ENCODE results near the gene PGM3. TPM values are rescaled to one million over a fixed set of nuclear protein-coding genes. Genes with fewer than 3 reads are reported as not detected.

PGM3 gene
- polyA plus RNA-seq, 3 donors: 4.0 to 4.8 (median 4.6) TPM

DNA sequence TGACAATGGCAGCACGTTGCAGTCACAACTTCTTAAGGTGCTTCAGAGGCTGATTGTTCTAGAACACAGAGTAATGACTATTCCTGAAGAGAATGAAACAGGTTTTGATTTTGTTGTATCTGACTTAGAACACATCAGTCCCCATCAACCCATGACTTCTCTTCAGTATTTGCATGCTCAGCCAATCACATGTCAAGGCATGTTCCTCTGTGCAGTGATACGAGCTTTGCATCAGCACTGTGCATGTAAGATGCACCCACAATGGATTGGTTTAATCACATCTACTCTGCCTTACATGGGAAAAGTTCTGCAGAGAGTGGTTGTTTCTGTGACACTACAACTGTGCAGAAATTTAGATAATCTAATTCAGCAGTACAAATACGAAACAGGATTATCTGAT lies 54.3 kb downstream of the PGM3 start:
- DNase-seq: no peak
- intact Hi-C loops (cut with micrococcal nuclease): no loop called here
- Mint-ChIP-seq H3K27me3 (ENCODE audit: low read depth in 3 of 3) (no peaks in the 10 kb centered on the region), H3K4me1 (no peaks in the 10 kb centered on the region), H3K4me3 (no peak overlapping the region), H3K27ac (no peak overlapping the region), H3K36me3 (peaks cover 55 to 58% of the 10 kb centered on the region in 2 donors), H3K9me3 (no peaks in the 10 kb centered on the region)
- Histone ChIP-seq H3K9ac (ENCODE audit: insufficient read depth, low read length, poor library complexity, severe bottlenecking) (no peak overlapping the region), H3K27me3 (ENCODE audit: control insufficient read depth in 2 of 2, insufficient read depth in 2 of 2, low read length in 2 of 2) (no peaks in the 10 kb centered on the region), H3K36me3 (replicated peaks in 1 of 2; ENCODE audit: control insufficient read depth in 1 of 2, insufficient read depth in 2 of 2, low read length in 2 of 2) (peaks cover 70 to 97% of the 10 kb centered on the region in 2 donors), H3K27ac (ENCODE audit: low read depth in 1 of 2, low read length in 2 of 2) (no peak overlapping the region), H4K20me1 (ENCODE audit: insufficient read depth, low read length) (no peaks in the 10 kb centered on the region), H3K4me3 (replicated peaks in 1 of 3; ENCODE audit: low read depth in 2 of 3, low read length in 3 of 3) (no peak overlapping the region), H2AFZ (ENCODE audit: insufficient read depth, low read depth, low read length, poor library complexity, severe bottlenecking) (no peak overlapping the region), H3K79me2 (ENCODE audit: insufficient read depth, low read length) (no peaks in the 10 kb centered on the region), H3K9me3 (replicated peaks in 1 of 2; ENCODE audit: control insufficient read depth in 1 of 2, insufficient read depth in 1 of 2, low read length in 2 of 2) (no peaks in the 10 kb centered on the region), H3K4me2 (replicated peaks; ENCODE audit: extremely low read depth, low read length, poor library complexity, severe bottlenecking) (no peak overlapping the region), H3K4me1 (ENCODE audit: control insufficient read depth in 1 of 2, insufficient read depth in 2 of 2, low read length in 2 of 2) (no peaks in the 10 kb centered on the region)
- WGBS (ENCODE audit: insufficient coverage): no CpG with 5 or more reads among the region's 3 CpGs
- TF ChIP-seq, protein P1, sequence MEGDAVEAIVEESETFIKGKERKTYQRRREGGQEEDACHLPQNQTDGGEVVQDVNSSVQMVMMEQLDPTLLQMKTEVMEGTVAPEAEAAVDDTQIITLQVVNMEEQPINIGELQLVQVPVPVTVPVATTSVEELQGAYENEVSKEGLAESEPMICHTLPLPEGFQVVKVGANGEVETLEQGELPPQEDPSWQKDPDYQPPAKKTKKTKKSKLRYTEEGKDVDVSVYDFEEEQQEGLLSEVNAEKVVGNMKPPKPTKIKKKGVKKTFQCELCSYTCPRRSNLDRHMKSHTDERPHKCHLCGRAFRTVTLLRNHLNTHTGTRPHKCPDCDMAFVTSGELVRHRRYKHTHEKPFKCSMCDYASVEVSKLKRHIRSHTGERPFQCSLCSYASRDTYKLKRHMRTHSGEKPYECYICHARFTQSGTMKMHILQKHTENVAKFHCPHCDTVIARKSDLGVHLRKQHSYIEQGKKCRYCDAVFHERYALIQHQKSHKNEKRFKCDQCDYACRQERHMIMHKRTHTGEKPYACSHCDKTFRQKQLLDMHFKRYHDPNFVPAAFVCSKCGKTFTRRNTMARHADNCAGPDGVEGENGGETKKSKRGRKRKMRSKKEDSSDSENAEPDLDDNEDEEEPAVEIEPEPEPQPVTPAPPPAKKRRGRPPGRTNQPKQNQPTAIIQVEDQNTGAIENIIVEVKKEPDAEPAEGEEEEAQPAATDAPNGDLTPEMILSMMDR (IDR thresholded peaks at IDR 0.05): no peak

DNA sequence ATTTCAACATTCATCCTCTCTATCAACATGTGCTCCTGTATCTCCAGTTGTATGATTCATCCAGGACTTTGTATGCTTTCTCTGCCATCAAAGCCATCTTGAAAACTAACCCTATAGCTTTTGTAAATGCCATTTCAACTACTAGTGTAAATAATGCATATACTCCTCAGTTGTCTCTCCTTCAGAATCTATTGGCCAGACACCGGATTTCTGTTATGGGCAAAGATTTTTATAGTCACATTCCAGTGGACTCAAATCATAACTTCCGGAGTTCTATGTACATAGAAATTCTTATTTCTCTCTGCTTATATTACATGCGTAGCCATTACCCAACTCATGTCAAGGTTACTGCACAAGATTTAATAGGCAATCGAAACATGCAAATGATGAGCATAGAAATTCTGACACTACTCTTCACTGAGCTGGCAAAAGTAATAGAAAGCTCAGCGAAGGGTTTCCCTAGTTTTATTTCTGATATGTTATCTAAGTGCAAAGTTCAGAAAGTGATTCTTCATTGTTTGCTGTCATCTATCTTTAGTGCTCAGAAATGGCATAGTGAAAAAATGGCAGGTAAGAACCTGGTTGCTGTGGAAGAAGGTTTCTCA lies 54.8 kb downstream of the PGM3 start:
- Histone ChIP-seq H3K36me3 (replicated peaks in 1 of 2; ENCODE audit: control insufficient read depth in 1 of 2, insufficient read depth in 2 of 2, low read length in 2 of 2) (peaks cover 66 to 94% of the 10 kb centered on the region in 2 donors), H4K20me1 (ENCODE audit: insufficient read depth, low read length) (no peaks in the 10 kb centered on the region), H3K79me2 (ENCODE audit: insufficient read depth, low read length) (no peaks in the 10 kb centered on the region), H3K4me1 (ENCODE audit: control insufficient read depth in 1 of 2, insufficient read depth in 2 of 2, low read length in 2 of 2) (no peaks in the 10 kb centered on the region), H3K27me3 (ENCODE audit: control insufficient read depth in 2 of 2, insufficient read depth in 2 of 2, low read length in 2 of 2) (no peaks in the 10 kb centered on the region), H3K27ac (ENCODE audit: low read depth in 1 of 2, low read length in 2 of 2) (no peak overlapping the region), H3K4me2 (replicated peaks; ENCODE audit: extremely low read depth, low read length, poor library complexity, severe bottlenecking) (no peak overlapping the region), H2AFZ (ENCODE audit: insufficient read depth, low read depth, low read length, poor library complexity, severe bottlenecking) (no peak overlapping the region), H3K4me3 (replicated peaks in 1 of 3; ENCODE audit: low read depth in 2 of 3, low read length in 3 of 3) (no peak overlapping the region), H3K9me3 (replicated peaks in 1 of 2; ENCODE audit: control insufficient read depth in 1 of 2, insufficient read depth in 1 of 2, low read length in 2 of 2) (no peaks in the 10 kb centered on the region), H3K9ac (ENCODE audit: insufficient read depth, low read length, poor library complexity, severe bottlenecking) (no peak overlapping the region)
- Mint-ChIP-seq H3K27ac (no peak overlapping the region), H3K36me3 (peaks cover 50 to 52% of the 10 kb centered on the region in 2 donors), H3K9me3 (no peaks in the 10 kb centered on the region), H3K27me3 (ENCODE audit: low read depth in 3 of 3) (no peaks in the 10 kb centered on the region), H3K4me1 (no peaks in the 10 kb centered on the region), H3K4me3 (no peak overlapping the region)
- WGBS (ENCODE audit: insufficient coverage): no CpG with 5 or more reads among the region's 5 CpGs
- intact Hi-C loops (cut with micrococcal nuclease): no loop called here
- DNase-seq: no peak
- TF ChIP-seq, protein P1 (IDR thresholded peaks at IDR 0.05): no peak

All from CD14-positive monocyte (primary cell).